Measurements from ENCODE around the gene CLIP4. TPM values are rescaled to one million over a fixed set of nuclear protein-coding genes. Genes with fewer than 3 reads are reported as not detected.

Gene CLIP4
- total RNA-seq, 1 donor from 2014 or later, result 49.3 TPM

DNA sequence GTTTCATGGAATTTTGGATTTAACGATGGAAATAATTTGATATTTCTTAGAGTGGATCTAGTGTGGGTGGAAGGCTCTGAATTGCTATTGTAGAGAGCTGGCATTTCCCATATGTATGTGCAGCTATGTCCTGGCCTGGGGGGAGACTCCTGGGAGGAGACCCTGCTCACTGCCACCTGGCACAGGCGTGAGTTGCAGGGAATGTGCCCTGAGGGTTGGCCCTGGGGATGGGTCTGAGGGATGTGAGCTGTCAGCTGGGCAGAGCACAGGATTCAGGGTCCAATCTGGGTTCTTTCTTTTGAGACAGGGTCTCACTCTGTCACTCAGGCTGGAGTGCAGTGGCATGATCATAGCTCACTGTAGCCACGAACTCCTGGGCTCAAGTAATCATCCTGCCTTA, 120.2 kb downstream of the CLIP4 start:
- no peak for DNase-seq (ENCODE audit: low spot score in 2 of 2)
- FAIRE-seq, result no peak

DNA sequence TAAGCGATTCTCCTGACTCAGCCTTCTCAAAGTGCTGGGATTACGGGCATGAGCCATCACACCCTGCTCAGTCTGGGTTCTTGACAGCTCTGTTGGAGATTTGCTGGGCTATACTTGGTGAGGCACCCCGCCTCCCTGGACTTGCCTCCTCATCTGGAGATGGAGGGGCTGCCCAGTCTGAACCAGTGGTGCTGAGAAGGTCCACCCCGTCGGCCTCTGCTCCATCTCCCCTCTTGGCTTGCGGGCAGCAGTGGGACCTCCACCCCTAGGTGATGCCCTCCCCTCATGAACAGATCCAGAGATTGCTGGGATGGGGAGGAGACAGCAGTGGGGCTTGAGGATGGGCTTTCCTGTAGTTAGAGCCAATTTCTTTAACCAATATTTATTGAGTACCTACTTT, 120.9 kb downstream of the CLIP4 start:
- DNase-seq (ENCODE audit: low spot score in 2 of 2) (no peak), FAIRE-seq (no peak)

DNA sequence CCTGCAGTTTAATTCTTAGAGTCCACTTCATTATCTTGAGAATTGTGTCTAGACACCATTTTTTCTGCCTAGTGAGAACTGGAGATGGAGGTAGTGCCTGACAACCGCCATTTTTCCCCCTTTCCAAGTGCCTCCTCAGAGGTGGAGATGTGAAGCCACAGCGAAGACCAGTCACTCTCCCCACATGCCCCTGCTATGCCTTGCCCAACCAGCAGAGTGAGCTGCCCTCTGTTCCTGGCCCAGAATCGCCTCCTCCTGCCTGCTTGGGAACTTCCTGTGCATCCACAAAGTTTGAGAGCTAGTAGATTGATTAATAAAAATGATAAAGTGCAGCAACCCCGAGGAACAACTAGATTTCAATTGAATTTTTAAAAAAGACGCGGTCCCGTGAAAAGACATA, 123.3 kb downstream of the CLIP4 start:
- DNase-seq (ENCODE audit: low spot score in 2 of 2) (no peak), FAIRE-seq (no peak)

Other genes with a start within 250 kb of the CLIP4 start
- 37.5 TPM for gene TRMT61B, start 245.1 kb upstream of the CLIP4 start, total RNA-seq
- gene WDR43, start 220.7 kb upstream of the CLIP4 start, total RNA-seq, result 64.8 TPM
- gene TOGARAM2, start 134.1 kb upstream of the CLIP4 start, total RNA-seq, result under 0.01 TPM
- gene PCARE, start 40.9 kb upstream of the CLIP4 start, total RNA-seq, result not detected